ENCODE data around the gene TUBB6. TPM values are rescaled to one million over a fixed set of nuclear protein-coding genes. Genes with fewer than 3 reads are reported as not detected.

TUBB6 gene
- total and polyA plus RNA-seq, 2 of the 13 experiments (the other 11 are each of a cell fraction or from before 2014, with no cell fraction given): 9.9 to 28.6 TPM

DNA sequence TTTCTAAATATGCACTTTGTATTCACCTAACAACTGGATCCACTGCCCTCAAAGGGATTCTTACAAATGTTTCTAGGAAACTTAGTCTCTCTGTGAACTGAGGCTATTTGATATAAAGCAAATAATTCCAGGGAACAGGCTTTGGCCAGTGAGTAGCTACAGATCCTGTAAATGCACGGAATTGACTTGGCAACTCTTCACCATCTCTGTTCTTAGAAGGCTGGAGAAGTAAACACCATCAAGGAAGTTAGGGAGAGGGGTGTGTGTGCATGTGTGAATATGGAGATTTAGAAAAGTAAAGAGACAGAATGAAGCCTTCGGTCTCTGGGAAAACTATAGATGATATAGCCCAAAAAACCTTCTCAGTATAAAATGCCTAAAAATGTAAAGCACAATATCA lies 43.2 kb upstream of the TUBB6 start (continued):
- no peak for TF ChIP-seq ZNF136 (CRISPR knock-in tag; IDR thresholded peaks at IDR 0.05; ENCODE audit: low read depth)
- no peak for TF ChIP-seq CCAR2 (optimal IDR thresholded peaks at IDR 0.05; ENCODE audit: low read depth, low read length)
- TF ChIP-seq ZFP36 (IDR thresholded peaks at IDR 0.05; ENCODE audit: borderline replicate concordance, low read depth, low read length, partially characterized antibody): no peak
- no peak for TF ChIP-seq SP2 (CRISPR knock-in tag; IDR thresholded peaks at IDR 0.05)
- no peak for TF ChIP-seq SRSF4 (IDR thresholded peaks at IDR 0.05; ENCODE audit: low read depth, low read length, poor library complexity, severe bottlenecking)
- no peak for TF ChIP-seq IRF2 (CRISPR knock-in tag; IDR thresholded peaks at IDR 0.05)
- no peak for TF ChIP-seq HNRNPL (IDR thresholded peaks at IDR 0.05; ENCODE audit: low read depth, low read length)
- no peak for TF ChIP-seq ARID2 (CRISPR knock-in tag; IDR thresholded peaks at IDR 0.05; ENCODE audit: borderline replicate concordance)

DNA sequence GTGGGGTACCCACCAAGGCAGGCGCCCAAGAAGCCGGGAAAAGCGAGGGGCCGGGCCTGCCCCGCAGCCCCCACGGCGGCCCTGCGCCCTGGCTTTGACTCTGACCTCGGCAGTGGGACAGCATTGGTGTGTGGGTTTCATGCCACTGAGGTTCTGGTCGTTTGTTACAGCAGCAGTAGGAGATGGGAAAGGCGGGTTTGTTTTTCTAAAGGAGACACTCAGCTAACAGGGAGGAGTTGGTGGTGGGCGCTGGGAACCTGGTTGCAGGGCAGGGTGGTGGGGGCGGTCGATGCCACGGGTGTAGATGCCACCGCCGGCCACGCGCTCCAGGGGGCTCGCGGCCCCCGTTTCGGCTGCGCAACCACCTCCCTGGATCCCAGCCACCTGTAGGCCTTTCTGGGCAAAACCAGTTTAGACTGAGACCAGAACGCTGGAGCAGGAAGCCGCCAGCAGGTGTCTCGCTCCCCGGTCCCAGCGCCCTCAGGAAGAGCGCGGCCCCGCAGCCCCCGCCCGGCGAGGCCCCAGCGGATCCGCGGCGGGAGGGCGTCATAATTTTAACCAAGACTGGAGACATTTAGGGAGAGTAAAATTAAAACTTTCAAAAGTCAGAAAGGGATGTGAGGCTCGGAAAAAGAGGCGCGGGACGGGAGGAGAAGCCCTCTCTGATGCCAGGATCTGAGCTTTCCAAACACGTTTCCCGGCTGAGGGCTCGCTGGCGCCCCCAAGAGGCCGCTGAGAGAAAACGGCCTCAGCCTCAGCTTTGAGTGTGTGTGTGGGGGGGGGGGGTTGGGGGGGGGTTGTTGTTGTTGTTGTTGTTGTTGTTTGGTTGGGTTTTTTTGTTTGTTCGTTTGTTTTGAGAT lies 36.4 kb upstream of the TUBB6 start:
- H3K4me2 ChIP-seq (ENCODE audit: low read depth, low read length): peak overlapping the region; percentile 80
- WGBS (ENCODE audit: low lambda C conversion rate): 17% methylated on average over 36 of the region's 51 CpGs
- H4K20me1 ChIP-seq (ENCODE audit: insufficient read depth, low read length): no peaks in the 10 kb centered on the region
- ATAC-seq (peak; percentile 97), FAIRE-seq (peak; percentile 39), DNase-seq (ENCODE audit: low spot score) (peak; percentile 68)
- in situ Hi-C loops (cut with HindIII; ENCODE audit: extremely low pct_ligation_motif_present, low pct_unique_long_range_greater_than_20kb) (no loop called here), intact Hi-C loops (cut with micrococcal nuclease; ENCODE audit: unreplicated experiment) (loop anchor here (5.0 kb wide), 1 partner anchor 36 kb away; the partner anchor contains the start of gene TUBB6)
- H3K27me3 ChIP-seq (ENCODE audit: control insufficient read depth in 1 of 2, insufficient read depth in 2 of 2, low read length in 2 of 2): peaks cover 0 to 25% of the 10 kb centered on the region in 2 experiments; a peak in 3 of 5 replicates
- peak overlapping the region; percentile 81 for H2AFZ ChIP-seq (ENCODE audit: low read length)
- H3K79me2 ChIP-seq (ENCODE audit: insufficient read depth, low read length): no peaks in the 10 kb centered on the region
- POLR2A ChIA-PET: no interaction called here
- H3K9me3 ChIP-seq (ENCODE audit: low read length): no peaks in the 10 kb centered on the region
- H3K27ac ChIP-seq (ENCODE audit: extremely low read length, insufficient read depth, low read length): no peak overlapping the region
- CTCF ChIA-PET (ENCODE audit: low intra/inter-chr PET ratio, low total read pairs): interaction anchor here (1.3 to 1.9 kb wide), 3 partner anchors 37 to 179 kb away, joined by 5 to 7 read pairs (median 5); partner anchors contain the start of gene TUBB6
- peak overlapping the region; percentile 35; the same call in 1 of the 2 replicates for H3K9ac ChIP-seq (ENCODE audit: insufficient read depth, low read depth, low read length)
- H3K36me3 ChIP-seq (replicated peaks in 1 of 2; ENCODE audit: control insufficient read depth in 1 of 2, insufficient read depth in 2 of 2, low read length in 2 of 2): no peaks in the 10 kb centered on the region
- H3K4me1 ChIP-seq (ENCODE audit: insufficient read depth, low read length): peaks cover 10% of the 10 kb centered on the region
- H3K4me3 ChIP-seq (replicated peaks in 1 of 3; ENCODE audit: insufficient read depth in 1 of 3, low read depth in 2 of 3, low read length in 3 of 3): peak overlapping the region; percentile 46 to 69 (median 62); a peak in 5 of 6 replicates
- no TSS peak for BruUV-seq (replicated peaks)
- TF ChIP-seq RXRB (CRISPR knock-in tag; IDR thresholded peaks at IDR 0.05; ENCODE audit: borderline replicate concordance): peak; percentile 49; the same call in 1 of the 2 replicates
- TF ChIP-seq ZNF577 (CRISPR knock-in tag; IDR thresholded peaks at IDR 0.05; ENCODE audit: borderline replicate concordance, low read depth): no peak
- no peak for TF ChIP-seq MEIS1 (CRISPR knock-in tag; IDR thresholded peaks at IDR 0.05; ENCODE audit: borderline replicate concordance)
- TF ChIP-seq, protein P1, sequence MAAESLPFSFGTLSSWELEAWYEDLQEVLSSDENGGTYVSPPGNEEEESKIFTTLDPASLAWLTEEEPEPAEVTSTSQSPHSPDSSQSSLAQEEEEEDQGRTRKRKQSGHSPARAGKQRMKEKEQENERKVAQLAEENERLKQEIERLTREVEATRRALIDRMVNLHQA (CRISPR knock-in tag; IDR thresholded peaks at IDR 0.05): no peak
- TF ChIP-seq BRCA1 (CRISPR knock-in tag; IDR thresholded peaks at IDR 0.05): no peak
- TF ChIP-seq, protein P2, sequence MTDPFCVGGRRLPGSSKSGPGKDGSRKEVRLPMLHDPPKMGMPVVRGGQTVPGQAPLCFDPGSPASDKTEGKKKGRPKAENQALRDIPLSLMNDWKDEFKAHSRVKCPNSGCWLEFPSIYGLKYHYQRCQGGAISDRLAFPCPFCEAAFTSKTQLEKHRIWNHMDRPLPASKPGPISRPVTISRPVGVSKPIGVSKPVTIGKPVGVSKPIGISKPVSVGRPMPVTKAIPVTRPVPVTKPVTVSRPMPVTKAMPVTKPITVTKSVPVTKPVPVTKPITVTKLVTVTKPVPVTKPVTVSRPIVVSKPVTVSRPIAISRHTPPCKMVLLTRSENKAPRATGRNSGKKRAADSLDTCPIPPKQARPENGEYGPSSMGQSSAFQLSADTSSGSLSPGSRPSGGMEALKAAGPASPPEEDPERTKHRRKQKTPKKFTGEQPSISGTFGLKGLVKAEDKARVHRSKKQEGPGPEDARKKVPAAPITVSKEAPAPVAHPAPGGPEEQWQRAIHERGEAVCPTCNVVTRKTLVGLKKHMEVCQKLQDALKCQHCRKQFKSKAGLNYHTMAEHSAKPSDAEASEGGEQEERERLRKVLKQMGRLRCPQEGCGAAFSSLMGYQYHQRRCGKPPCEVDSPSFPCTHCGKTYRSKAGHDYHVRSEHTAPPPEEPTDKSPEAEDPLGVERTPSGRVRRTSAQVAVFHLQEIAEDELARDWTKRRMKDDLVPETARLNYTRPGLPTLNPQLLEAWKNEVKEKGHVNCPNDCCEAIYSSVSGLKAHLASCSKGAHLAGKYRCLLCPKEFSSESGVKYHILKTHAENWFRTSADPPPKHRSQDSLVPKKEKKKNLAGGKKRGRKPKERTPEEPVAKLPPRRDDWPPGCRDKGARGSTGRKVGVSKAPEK (CRISPR knock-in tag; IDR thresholded peaks at IDR 0.05; ENCODE audit: borderline replicate concordance): no peak
- TF ChIP-seq, protein P3, sequence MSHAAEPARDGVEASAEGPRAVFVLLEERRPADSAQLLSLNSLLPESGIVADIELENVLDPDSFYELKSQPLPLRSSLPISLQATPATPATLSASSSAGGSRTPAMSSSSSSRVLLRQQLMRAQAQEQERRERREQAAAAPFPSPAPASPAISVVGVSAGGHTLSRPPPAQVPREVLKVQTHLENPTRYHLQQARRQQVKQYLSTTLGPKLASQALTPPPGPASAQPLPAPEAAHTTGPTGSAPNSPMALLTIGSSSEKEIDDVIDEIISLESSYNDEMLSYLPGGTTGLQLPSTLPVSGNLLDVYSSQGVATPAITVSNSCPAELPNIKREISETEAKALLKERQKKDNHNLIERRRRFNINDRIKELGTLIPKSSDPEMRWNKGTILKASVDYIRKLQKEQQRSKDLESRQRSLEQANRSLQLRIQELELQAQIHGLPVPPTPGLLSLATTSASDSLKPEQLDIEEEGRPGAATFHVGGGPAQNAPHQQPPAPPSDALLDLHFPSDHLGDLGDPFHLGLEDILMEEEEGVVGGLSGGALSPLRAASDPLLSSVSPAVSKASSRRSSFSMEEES (CRISPR knock-in tag; IDR thresholded peaks at IDR 0.05): 0 out of 2 replicates have a peak, but pooled peaks have one; percentile 17
- no peak for TF ChIP-seq SP1 (IDR thresholded peaks at IDR 0.05)
- TF ChIP-seq SP1 (CRISPR knock-in tag; IDR thresholded peaks at IDR 0.05): no peak
- TF ChIP-seq XBP1 (CRISPR knock-in tag; IDR thresholded peaks at IDR 0.05): no peak
- no peak for TF ChIP-seq RFX5 (IDR thresholded peaks at IDR 0.05; ENCODE audit: low read depth, low read length)

All from HepG2 (cell line).